HEK293 (cell line): Measurements from ENCODE around the gene CYP4V2.

Experiments
- BCL11A ChIP-seq: fragments of 450-650 bp; formaldehyde crosslinking; IDR thresholded peaks from 2 replicates; pipeline ENCODE4 v1.5.1; 2016; ENCODE audit warnings: low read depth, missing biosample characterization, missing genetic modification characterization
- GFI1B ChIP-seq: fragments of 450-650 bp; formaldehyde crosslinking; IDR thresholded peaks from 2 replicates; pipeline ENCODE4 v1.5.1; 2016; ENCODE audit warnings: missing biosample characterization, missing genetic modification characterization
- GLI2 ChIP-seq: fragments of 450-650 bp; formaldehyde crosslinking; IDR thresholded peaks from 2 replicates; pipeline ENCODE4; 2017; ENCODE audit warnings: missing biosample characterization, missing genetic modification characterization, low read depth, borderline replicate concordance
- HOXD13 ChIP-seq: sonication (generic); formaldehyde crosslinking; IDR thresholded peaks from 2 replicates; pipeline ENCODE4 v1.8.0; 2022; ENCODE audit warnings: missing genetic modification reagents, borderline replicate concordance
- WT1 ChIP-seq: fragments of 450-650 bp; formaldehyde crosslinking; IDR thresholded peaks from 2 replicates; pipeline ENCODE4 v1.5.1; 2016; ENCODE audit warnings: missing biosample characterization, missing genetic modification characterization
- ZBTB17 ChIP-seq: fragments of 450-650 bp; formaldehyde crosslinking; IDR thresholded peaks from 2 replicates; pipeline ENCODE4 v1.5.1; 2016; ENCODE audit warnings: missing biosample characterization, missing genetic modification characterization
- ZBTB8A ChIP-seq: fragments of 450-650 bp; formaldehyde crosslinking; IDR thresholded peaks from 2 replicates; pipeline ENCODE4 v1.5.1; 2016; ENCODE audit warnings: missing biosample characterization, missing genetic modification characterization
- ZEB2 ChIP-seq: fragments of 450-650 bp; formaldehyde crosslinking; IDR thresholded peaks from 2 replicates; pipeline ENCODE4 v1.5.1; 2016; ENCODE audit warnings: missing biosample characterization, missing genetic modification characterization
- ZFP3 ChIP-seq: fragments of 450-650 bp; formaldehyde crosslinking; IDR thresholded peaks from 2 replicates; pipeline ENCODE4 v1.5.1; 2016; ENCODE audit warnings: low read depth, missing biosample characterization, missing genetic modification characterization
- ZFP37 ChIP-seq: fragments of 450-650 bp; formaldehyde crosslinking; IDR thresholded peaks from 2 replicates; pipeline ENCODE4 v1.5.1; 2016; ENCODE audit warnings: missing biosample characterization, missing genetic modification characterization
- ZNF10 ChIP-seq: fragments of 450-650 bp; formaldehyde crosslinking; IDR thresholded peaks from 2 replicates; pipeline ENCODE4 v1.5.1; 2017; ENCODE audit warnings: missing biosample characterization, missing genetic modification characterization
- ZNF140 ChIP-seq: fragments of 450-650 bp; formaldehyde crosslinking; IDR thresholded peaks from 2 replicates; pipeline ENCODE4 v1.5.1; 2016; ENCODE audit warnings: missing biosample characterization, missing genetic modification characterization
- ZNF146 ChIP-seq: fragments of 450-650 bp; formaldehyde crosslinking; IDR thresholded peaks from 2 replicates; pipeline ENCODE4 v1.5.1; 2016; ENCODE audit warnings: missing biosample characterization, missing genetic modification characterization
- ZNF175 ChIP-seq: fragments of 450-650 bp; formaldehyde crosslinking; IDR thresholded peaks from 2 replicates; pipeline ENCODE4 v1.5.1; 2016; ENCODE audit warnings: missing biosample characterization, missing genetic modification characterization
- ZNF221 ChIP-seq: fragments of 450-650 bp; formaldehyde crosslinking; IDR thresholded peaks from 2 replicates; pipeline ENCODE4 v1.5.1; 2017; ENCODE audit warnings: missing biosample characterization, missing genetic modification characterization, borderline replicate concordance
- ZNF335 ChIP-seq: fragments of 450-650 bp; formaldehyde crosslinking; conservative IDR thresholded peaks from 2 replicates; pipeline ENCODE4 v1.5.1; 2016; ENCODE audit warnings: missing biosample characterization, missing genetic modification characterization
- ZNF560 ChIP-seq: fragments of 450-650 bp; formaldehyde crosslinking; IDR thresholded peaks from 2 replicates; pipeline ENCODE4 v1.5.1; 2017; ENCODE audit warnings: missing biosample characterization, missing genetic modification characterization, borderline replicate concordance
- ZNF701 ChIP-seq: fragments of 450-650 bp; formaldehyde crosslinking; IDR thresholded peaks from 2 replicates; pipeline ENCODE4 v1.5.1; 2016; ENCODE audit warnings: missing biosample characterization, missing genetic modification characterization
- ZNF747 ChIP-seq: fragments of 450-650 bp; formaldehyde crosslinking; IDR thresholded peaks from 2 replicates; pipeline ENCODE4 v1.5.1; 2016; ENCODE audit warnings: missing biosample characterization, missing genetic modification characterization
- TF ChIP-seq, protein P1 (sequence below): fragments of 450-650 bp; formaldehyde crosslinking; optimal IDR thresholded peaks from 2 replicates; pipeline ENCODE3; 2016; ENCODE audit warnings: missing biosample characterization, mild to moderate bottlenecking, missing genetic modification characterization
- TF ChIP-seq, protein P2 (sequence below): fragments of 450-650 bp; formaldehyde crosslinking; IDR thresholded peaks from 2 replicates; pipeline ENCODE4 v1.5.1; 2016; ENCODE audit warnings: missing biosample characterization, missing genetic modification characterization
- TF ChIP-seq, protein P3 (sequence below): fragments of 450-650 bp; IDR thresholded peaks from 2 replicates; pipeline ENCODE4 v1.5.1; 2018; ENCODE audit warnings: missing biosample characterization, mild to moderate bottlenecking, missing genetic modification characterization
- TF ChIP-seq, protein P4 (sequence below): fragments of 450-650 bp; formaldehyde crosslinking; IDR thresholded peaks from 2 replicates; pipeline ENCODE4 v1.5.1; 2016; ENCODE audit warnings: missing biosample characterization, missing genetic modification characterization
- TF ChIP-seq, protein P5 (sequence below): fragments of 450-650 bp; formaldehyde crosslinking; IDR thresholded peaks from 2 replicates; pipeline ENCODE4 v1.5.1; 2017; ENCODE audit warnings: missing biosample characterization, missing genetic modification characterization
- TF ChIP-seq, protein P6 (sequence below): fragments of 450-650 bp; formaldehyde crosslinking; IDR thresholded peaks from 2 replicates; pipeline ENCODE4; 2016; ENCODE audit warnings: missing biosample characterization, missing genetic modification characterization
- TF ChIP-seq, protein P7 (sequence below): fragments of 450-650 bp; formaldehyde crosslinking; IDR thresholded peaks from 2 replicates; pipeline ENCODE4 v1.5.1; 2017; ENCODE audit warnings: missing biosample characterization, missing genetic modification characterization
- TF ChIP-seq, protein P8 (sequence below): fragments of 450-650 bp; formaldehyde crosslinking; IDR thresholded peaks from 2 replicates; pipeline ENCODE4 v1.5.1; 2016; ENCODE audit warnings: missing biosample characterization, missing genetic modification characterization

Gene CYP4V2

DNA sequence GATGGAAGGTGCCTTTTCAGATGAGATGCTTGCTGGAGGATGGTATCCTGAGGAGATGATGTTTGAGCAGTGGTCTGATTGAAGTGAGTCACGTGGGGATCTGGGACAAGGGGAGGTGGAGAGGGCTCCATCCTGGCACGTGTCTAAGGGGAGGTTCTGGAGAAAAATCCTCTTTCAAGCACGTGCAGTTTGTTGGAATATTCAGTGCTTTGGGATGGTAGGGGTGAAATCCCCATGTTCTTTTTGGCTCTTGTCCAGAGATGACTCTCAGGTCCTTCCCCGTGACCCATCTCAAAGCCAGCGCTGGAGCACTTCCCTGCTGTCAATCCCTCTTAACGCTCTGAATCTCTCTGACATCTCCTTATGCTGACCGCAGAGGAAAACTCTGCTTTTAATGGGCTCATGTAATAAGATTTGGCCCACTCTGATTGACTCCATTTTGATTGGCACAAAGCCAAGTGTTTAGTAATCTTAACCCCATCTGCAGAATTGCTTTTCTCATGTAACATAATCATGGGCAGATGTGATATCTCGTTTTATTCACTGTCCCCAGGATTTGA lies 25.2 kb downstream of the CYP4V2 start (continued):
- TF ChIP-seq, protein P1, sequence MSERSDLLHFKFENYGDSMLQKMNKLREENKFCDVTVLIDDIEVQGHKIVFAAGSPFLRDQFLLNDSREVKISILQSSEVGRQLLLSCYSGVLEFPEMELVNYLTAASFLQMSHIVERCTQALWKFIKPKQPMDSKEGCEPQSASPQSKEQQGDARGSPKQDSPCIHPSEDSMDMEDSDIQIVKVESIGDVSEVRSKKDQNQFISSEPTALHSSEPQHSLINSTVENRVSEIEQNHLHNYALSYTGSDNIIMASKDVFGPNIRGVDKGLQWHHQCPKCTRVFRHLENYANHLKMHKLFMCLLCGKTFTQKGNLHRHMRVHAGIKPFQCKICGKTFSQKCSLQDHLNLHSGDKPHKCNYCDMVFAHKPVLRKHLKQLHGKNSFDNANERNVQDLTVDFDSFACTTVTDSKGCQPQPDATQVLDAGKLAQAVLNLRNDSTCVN (tag by site-specific recombination), result no peak
- no peak for TF ChIP-seq ZNF175 (tag by site-specific recombination)
- TF ChIP-seq, protein P2, sequence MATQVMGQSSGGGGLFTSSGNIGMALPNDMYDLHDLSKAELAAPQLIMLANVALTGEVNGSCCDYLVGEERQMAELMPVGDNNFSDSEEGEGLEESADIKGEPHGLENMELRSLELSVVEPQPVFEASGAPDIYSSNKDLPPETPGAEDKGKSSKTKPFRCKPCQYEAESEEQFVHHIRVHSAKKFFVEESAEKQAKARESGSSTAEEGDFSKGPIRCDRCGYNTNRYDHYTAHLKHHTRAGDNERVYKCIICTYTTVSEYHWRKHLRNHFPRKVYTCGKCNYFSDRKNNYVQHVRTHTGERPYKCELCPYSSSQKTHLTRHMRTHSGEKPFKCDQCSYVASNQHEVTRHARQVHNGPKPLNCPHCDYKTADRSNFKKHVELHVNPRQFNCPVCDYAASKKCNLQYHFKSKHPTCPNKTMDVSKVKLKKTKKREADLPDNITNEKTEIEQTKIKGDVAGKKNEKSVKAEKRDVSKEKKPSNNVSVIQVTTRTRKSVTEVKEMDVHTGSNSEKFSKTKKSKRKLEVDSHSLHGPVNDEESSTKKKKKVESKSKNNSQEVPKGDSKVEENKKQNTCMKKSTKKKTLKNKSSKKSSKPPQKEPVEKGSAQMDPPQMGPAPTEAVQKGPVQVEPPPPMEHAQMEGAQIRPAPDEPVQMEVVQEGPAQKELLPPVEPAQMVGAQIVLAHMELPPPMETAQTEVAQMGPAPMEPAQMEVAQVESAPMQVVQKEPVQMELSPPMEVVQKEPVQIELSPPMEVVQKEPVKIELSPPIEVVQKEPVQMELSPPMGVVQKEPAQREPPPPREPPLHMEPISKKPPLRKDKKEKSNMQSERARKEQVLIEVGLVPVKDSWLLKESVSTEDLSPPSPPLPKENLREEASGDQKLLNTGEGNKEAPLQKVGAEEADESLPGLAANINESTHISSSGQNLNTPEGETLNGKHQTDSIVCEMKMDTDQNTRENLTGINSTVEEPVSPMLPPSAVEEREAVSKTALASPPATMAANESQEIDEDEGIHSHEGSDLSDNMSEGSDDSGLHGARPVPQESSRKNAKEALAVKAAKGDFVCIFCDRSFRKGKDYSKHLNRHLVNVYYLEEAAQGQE, result no peak
- 0 out of 2 replicates have a peak, but pooled peaks have one; percentile 18 for TF ChIP-seq ZBTB8A
- no peak for TF ChIP-seq ZNF747 (tag by site-specific recombination)
- TF ChIP-seq, protein P3, sequence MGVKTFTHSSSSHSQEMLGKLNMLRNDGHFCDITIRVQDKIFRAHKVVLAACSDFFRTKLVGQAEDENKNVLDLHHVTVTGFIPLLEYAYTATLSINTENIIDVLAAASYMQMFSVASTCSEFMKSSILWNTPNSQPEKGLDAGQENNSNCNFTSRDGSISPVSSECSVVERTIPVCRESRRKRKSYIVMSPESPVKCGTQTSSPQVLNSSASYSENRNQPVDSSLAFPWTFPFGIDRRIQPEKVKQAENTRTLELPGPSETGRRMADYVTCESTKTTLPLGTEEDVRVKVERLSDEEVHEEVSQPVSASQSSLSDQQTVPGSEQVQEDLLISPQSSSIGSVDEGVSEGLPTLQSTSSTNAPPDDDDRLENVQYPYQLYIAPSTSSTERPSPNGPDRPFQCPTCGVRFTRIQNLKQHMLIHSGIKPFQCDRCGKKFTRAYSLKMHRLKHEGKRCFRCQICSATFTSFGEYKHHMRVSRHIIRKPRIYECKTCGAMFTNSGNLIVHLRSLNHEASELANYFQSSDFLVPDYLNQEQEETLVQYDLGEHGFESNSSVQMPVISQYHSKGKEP, result peak; percentile 86
- TF ChIP-seq, protein P4, sequence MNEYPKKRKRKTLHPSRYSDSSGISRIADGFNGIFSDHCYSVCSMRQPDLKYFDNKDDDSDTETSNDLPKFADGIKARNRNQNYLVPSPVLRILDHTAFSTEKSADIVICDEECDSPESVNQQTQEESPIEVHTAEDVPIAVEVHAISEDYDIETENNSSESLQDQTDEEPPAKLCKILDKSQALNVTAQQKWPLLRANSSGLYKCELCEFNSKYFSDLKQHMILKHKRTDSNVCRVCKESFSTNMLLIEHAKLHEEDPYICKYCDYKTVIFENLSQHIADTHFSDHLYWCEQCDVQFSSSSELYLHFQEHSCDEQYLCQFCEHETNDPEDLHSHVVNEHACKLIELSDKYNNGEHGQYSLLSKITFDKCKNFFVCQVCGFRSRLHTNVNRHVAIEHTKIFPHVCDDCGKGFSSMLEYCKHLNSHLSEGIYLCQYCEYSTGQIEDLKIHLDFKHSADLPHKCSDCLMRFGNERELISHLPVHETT (tag by site-specific recombination), result no peak
- TF ChIP-seq ZNF335, result peak; percentile 30; the same call in 1 of the 2 replicates
- no peak for TF ChIP-seq ZFP37
- TF ChIP-seq ZNF560 (tag by site-specific recombination), result no peak
- no peak; the same call in 1 of the 2 replicates for TF ChIP-seq ZEB2 (tag by site-specific recombination)
- TF ChIP-seq ZNF146 (tag by site-specific recombination), result no peak
- no peak for TF ChIP-seq ZNF701 (tag by site-specific recombination)
- no peak for TF ChIP-seq GLI2 (tag by site-specific recombination)
- TF ChIP-seq, protein P5, sequence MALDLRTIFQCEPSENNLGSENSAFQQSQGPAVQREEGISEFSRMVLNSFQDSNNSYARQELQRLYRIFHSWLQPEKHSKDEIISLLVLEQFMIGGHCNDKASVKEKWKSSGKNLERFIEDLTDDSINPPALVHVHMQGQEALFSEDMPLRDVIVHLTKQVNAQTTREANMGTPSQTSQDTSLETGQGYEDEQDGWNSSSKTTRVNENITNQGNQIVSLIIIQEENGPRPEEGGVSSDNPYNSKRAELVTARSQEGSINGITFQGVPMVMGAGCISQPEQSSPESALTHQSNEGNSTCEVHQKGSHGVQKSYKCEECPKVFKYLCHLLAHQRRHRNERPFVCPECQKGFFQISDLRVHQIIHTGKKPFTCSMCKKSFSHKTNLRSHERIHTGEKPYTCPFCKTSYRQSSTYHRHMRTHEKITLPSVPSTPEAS (tag by site-specific recombination), result no peak
- peak; percentile 82 for TF ChIP-seq ZBTB17 (tag by site-specific recombination)
- peak; percentile 76 for TF ChIP-seq GFI1B (tag by site-specific recombination)
- no peak for TF ChIP-seq ZNF10 (tag by site-specific recombination)
- no peak for TF ChIP-seq ZNF140 (tag by site-specific recombination)
- TF ChIP-seq WT1, result peak; percentile 83
- TF ChIP-seq, protein P6, sequence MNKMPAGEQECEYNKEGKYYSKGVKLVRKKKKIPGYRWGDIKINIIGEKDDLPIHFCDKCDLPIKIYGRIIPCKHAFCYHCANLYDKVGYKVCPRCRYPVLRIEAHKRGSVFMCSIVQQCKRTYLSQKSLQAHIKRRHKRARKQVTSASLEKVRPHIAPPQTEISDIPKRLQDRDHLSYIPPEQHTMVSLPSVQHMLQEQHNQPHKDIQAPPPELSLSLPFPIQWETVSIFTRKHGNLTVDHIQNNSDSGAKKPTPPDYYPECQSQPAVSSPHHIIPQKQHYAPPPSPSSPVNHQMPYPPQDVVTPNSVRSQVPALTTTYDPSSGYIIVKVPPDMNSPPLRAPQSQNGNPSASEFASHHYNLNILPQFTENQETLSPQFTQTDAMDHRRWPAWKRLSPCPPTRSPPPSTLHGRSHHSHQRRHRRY (tag by site-specific recombination), result no peak
- TF ChIP-seq ZNF221 (tag by site-specific recombination), result peak; percentile 79; the same call in 1 of the 2 replicates
- TF ChIP-seq, protein P7, sequence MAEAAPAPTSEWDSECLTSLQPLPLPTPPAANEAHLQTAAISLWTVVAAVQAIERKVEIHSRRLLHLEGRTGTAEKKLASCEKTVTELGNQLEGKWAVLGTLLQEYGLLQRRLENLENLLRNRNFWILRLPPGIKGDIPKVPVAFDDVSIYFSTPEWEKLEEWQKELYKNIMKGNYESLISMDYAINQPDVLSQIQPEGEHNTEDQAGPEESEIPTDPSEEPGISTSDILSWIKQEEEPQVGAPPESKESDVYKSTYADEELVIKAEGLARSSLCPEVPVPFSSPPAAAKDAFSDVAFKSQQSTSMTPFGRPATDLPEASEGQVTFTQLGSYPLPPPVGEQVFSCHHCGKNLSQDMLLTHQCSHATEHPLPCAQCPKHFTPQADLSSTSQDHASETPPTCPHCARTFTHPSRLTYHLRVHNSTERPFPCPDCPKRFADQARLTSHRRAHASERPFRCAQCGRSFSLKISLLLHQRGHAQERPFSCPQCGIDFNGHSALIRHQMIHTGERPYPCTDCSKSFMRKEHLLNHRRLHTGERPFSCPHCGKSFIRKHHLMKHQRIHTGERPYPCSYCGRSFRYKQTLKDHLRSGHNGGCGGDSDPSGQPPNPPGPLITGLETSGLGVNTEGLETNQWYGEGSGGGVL (tag by site-specific recombination), result peak; percentile 75
- no peak for TF ChIP-seq HOXD13 (CRISPR knock-in tag)
- no peak for TF ChIP-seq ZFP3 (tag by site-specific recombination)
- no peak for TF ChIP-seq BCL11A (tag by site-specific recombination)
- TF ChIP-seq, protein P8, sequence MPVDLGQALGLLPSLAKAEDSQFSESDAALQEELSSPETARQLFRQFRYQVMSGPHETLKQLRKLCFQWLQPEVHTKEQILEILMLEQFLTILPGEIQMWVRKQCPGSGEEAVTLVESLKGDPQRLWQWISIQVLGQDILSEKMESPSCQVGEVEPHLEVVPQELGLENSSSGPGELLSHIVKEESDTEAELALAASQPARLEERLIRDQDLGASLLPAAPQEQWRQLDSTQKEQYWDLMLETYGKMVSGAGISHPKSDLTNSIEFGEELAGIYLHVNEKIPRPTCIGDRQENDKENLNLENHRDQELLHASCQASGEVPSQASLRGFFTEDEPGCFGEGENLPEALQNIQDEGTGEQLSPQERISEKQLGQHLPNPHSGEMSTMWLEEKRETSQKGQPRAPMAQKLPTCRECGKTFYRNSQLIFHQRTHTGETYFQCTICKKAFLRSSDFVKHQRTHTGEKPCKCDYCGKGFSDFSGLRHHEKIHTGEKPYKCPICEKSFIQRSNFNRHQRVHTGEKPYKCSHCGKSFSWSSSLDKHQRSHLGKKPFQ, result no peak
